Middle frontal gyrus (tissue), 1 donor: ENCODE results near the gene EREG.

Experiments used
- DNase-seq: peaks from one replicate; pipeline ENCODE4 v3.0.0-alpha.2; 2015; ENCODE audit warnings: low spot score; ENCODE audit errors: extremely low spot score

Gene EREG

GRCh38 chr4:74344031-74344430, 20.9 kb upstream of the EREG start:
- DNase-seq: no peak

- DNase-seq: no peak
These were observed 11.1 kb upstream of the EREG start for GRCh38 chr4:74353858-74354257.

GRCh38 chr4:74357965-74358364, 7.0 kb upstream of the EREG start:
- DNase-seq: no peak

GRCh38 chr4:74361671-74362070, 3.3 kb upstream of the EREG start:
- DNase-seq: no peak

- DNase-seq: no peak
These were observed 2.6 kb upstream of the EREG start for GRCh38 chr4:74362347-74362746.

- DNase-seq: no peak
These were observed 691 bp upstream of the EREG start for GRCh38 chr4:74364256-74364651.

GRCh38 chr4:74365761-74366160, 816 bp downstream of the EREG start:
- DNase-seq: no peak

GRCh38 chr4:74366367-74366911, 1.5 kb downstream of the EREG start:
- DNase-seq: no peak

- no peak for DNase-seq
These were observed 2.8 kb downstream of the EREG start for GRCh38 chr4:74367656-74368290.

- no peak for DNase-seq
These were observed 3.7 kb downstream of the EREG start for GRCh38 chr4:74368596-74368995.

- DNase-seq: no peak
These were observed 4.9 kb downstream of the EREG start for GRCh38 chr4:74369855-74370254.

GRCh38 chr4:74370912-74371311, 6.0 kb downstream of the EREG start:
- no peak for DNase-seq

GRCh38 chr4:74374128-74374527, 9.2 kb downstream of the EREG start:
- no peak for DNase-seq

- DNase-seq: no peak
These were observed 9.8 kb downstream of the EREG start for GRCh38 chr4:74374561-74375327.

GRCh38 chr4:74375824-74376426, 11.0 kb downstream of the EREG start:
- no peak for DNase-seq

GRCh38 chr4:74376888-74377483, 12.0 kb downstream of the EREG start:
- DNase-seq: no peak

- DNase-seq: no peak
These were observed 12.8 kb downstream of the EREG start for GRCh38 chr4:74377714-74378113.

GRCh38 chr4:74378573-74378972, 13.6 kb downstream of the EREG start:
- no peak for DNase-seq

GRCh38 chr4:74379912-74380311, 15.0 kb downstream of the EREG start:
- no peak for DNase-seq

- DNase-seq: no peak
These were observed 20.4 kb downstream of the EREG start for GRCh38 chr4:74385386-74385785.

GRCh38 chr4:74386159-74386558, 21.2 kb downstream of the EREG start:
- DNase-seq: no peak

- DNase-seq: no peak
These were observed 22.8 kb downstream of the EREG start for GRCh38 chr4:74387790-74388189.
